Hematopoietic multipotent progenitor cell treated with erythropoietin and hydrocortisone succinate and interleukin-3 and kit ligand, for 17 days (in vitro differentiated cells): ENCODE measurements around the gene CACTIN.
"Not testable (repeated sequence)": the region's sequence is repeated elsewhere in the genome, so short reads cannot be mapped to it uniquely, and the experiment has no call there.

Experiments used
- DNase-seq: peaks from one replicate; pipeline ENCODE4 v3.0.0-alpha.2; 2015; ENCODE audit warnings: low spot score

Gene CACTIN

DNA sequence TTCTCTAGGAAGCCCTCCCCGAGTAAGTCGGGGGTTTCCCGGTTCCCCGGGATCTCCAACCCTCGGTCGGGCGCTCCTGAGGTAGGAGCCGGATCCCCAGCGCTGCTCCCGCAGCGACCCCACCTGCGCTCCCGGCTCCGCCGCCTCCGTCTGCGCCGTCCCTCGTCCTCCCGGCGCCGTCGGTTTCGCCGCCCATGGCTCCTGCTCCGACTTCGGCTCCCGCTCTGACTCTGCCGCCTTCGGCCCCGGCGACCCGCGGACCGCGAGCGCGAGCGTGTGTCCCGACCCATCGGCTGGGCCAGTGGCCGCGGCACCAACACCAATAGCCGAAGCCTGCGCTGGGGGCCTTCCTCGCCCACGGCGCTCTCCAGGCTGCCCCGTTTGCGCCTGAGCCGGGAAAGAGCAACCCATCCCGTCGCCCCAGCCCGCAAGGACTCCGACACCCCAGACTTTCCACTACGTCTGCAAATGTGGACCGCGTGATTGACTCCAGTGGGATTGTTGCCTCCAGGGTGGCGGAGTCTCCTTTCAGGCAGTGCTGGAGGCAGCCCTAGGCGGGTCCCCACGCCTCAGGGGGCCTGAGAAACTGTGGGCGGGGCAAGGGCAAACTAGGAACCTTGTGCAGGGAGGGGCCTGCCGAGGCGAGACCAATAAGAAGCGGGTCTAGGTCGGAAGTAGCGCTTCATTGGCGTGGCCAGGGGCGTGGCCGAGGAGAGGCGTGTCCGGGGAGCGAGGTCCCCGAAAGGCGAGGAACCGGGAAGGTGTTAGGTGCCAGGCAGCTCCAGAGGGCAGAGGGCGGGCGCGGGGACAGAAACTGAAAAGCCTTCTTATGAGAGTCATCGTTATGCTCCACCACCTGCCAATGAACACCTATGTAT, at the start of gene CACTIN:
CACTIN (minus strand) TSS at position 318 of the 878 bp plus-strand sequence; CDS start at position 290, 28 bp downstream.
- peak; percentile 99 for DNase-seq

DNA sequence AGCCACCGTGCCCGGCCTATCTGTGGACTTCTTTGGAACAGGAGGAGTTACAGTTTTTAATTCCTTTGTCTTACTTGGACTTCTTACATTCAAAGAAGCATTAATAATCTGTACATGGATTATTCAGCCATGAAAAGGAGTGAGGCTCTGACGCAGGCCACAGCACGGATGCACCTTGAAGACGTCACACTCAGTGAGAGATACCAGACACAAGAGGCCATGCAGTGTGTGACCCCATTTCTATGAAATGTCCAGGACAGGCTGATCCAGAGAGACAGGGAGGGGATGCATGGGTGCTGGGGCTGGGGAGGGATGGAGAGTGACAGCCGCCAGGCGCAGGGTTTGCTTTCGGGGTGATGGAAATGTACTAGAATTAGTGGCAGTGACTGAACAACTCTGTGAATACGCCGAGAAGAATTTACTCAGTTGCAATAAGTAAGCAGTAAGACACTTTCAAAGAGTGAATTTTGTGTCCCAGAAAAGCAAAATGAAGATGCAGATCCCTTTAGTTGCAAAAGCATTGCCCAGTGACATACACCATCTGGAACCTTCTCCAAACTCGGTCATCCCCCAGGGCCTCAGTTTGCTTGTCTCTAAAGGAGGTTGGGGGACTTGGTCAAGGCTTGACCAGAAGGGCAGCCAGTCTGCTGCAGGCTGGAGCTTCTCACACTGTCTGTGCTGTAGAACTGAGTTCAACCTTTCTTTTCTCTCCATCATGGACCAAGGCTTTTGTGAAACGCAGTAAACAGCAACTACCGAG, 48.4 kb upstream of the CACTIN start:
- DNase-seq = no peak

GRCh38 chr19:3673506-3674439, 47.2 kb upstream of the CACTIN start:
- no peak for DNase-seq

DNA sequence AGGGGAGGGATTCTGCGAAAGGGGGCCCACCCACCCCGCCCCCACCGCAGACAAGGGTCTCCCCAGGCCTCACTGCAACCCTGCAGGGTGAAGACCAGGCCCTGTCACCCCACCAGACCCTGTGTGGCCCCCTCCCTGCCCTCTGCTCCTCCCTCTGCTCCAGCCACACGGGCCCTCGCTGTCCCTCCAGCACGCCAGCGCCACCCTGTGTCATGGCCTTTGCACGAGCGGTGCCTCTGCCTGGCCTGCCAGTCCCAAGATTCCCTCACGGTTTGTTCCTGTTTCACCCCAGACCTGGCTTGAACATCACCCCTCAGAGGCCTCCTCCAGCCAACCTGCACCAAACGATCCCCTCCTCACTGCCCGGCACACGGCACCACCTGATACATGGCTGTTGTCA, 46.4 kb upstream of the CACTIN start:
- no peak for DNase-seq

DNA sequence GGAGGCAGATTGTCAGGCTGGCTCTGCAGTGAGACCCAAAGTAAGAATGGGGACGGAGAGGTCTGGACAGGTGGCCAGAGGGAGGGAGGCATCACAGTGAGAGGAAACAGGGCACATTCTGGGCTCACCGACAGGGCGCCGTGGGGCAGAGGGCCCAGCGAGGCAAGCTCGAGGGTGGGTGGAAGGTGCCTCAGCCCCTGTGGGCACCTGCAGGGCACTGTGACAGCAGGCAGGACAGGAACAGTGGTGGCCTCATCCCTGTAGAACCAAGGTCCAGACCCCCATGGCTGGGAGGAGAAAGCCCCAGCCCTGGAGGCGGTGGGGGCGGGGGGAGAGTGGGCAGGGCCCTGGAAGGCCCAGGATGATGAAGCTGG, 46.0 kb upstream of the CACTIN start:
- DNase-seq = no peak

DNA sequence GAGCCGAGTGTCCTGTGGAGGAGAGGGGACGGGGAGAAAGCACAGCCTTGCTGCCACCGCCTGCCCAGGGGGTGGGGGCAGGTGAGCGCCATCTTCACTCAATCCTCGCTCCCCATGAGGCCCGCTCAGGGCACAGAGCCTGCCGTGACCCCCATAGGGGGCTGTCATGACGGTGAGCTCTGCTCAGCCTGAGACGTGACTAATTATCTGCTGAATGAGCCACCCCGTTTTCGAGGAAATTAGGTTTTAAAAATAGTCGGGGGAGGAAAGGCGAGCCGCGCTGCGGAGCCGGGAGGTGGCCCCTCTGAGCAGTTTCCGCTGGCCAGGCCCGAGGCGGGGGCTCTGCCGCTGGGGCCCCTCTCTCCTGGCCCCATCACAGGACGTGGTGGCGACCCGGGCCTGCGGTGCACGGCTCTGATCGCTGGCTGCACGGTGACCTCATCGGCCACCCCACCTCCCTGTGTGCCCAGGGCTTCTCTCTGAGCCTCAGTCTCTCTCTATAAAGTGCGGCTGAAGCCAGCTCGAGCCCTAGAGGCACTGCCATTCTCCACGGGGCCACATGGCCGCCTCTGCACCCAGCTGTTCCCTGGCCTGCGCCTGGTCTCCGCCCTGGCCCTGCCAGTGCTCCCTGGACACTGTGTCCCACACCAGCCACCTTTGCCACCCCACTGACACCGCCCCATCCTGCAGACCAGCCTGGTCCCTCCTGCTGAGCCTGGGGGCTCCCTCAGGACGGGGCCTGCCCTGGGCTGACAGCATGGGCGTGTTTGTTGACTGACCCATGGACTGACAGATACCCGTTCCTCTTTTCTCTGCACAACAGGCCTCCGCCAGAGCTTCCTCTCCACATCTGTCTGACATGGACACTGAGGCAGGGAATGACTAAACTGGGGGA, 45.3 kb upstream of the CACTIN start:
- DNase-seq = no peak

GRCh38 chr19:3670796-3671679, 44.4 kb upstream of the CACTIN start:
- DNase-seq = peak; percentile 34

- no peak for DNase-seq
Measured at GRCh38 chr19:3669947-3670795, 43.6 kb upstream of the CACTIN start.

GRCh38 chr19:3669082-3669946, 42.7 kb upstream of the CACTIN start:
- DNase-seq = no peak

DNA sequence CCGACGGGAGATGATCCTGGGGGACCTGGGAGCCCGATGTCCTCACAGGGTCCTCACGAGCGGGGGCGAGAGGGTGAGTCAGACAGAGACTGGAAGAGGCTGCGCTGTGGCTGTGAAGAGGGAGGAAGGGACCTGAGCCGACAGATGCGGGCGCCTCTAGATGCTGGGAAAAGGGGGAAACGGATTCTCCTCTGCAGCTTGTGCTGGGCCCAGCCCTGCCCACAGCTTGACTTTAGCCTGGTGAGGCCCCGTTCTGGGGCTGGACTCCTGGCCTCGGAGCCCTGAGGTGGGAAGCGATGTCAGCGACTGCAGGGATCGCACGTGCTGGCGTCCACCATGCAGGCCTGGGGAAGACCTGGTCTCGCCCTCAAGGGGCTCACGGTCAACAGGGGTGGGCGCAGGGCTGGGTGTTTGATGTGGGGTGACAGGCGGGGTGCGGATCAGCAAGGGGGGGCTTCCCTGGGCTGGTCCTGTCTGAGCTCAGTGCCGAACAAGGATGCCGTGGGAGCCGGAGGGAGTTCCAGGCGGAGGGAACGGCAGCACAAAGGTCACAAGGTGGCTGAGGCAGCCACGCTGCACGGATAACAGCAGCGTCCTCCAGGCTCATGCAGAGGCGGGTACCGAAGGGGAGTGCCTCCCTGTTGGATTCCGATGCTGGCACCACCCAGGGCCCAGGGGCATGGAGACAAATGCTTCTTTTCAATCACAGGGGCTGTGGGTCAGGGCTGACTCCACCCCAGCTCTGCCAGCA, 41.9 kb upstream of the CACTIN start:
- DNase-seq = no peak

GRCh38 chr19:3667766-3668165, 41.2 kb upstream of the CACTIN start:
- no peak for DNase-seq

DNA sequence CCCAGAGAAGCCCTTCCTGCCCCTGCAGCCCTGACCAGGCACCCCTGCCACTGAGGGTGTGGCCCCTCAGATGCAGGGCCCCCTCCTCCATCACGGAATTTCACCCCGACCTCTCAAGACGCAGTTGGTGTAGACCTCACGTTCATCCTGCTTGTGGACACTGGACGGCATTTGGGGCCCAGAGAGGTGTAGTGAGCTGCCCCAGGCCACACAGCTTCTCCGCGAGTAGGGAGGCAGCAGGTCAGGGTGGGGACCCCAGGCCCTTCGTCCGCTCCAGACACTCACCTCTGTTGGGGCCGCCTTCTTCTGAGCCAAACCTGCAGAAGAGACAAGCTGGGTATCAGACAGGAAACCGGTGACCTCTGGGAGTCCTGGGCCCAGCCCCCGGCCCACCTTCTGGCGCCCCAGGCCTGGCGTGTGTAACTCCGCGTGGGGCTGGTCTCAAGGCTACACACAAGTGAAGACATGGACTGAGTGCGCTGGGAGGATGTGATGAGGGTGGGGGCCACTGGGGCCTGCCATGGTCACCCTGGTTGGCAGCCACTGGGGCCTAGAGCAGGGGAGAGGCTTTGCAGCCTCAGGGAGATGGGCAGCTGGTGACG, 40.5 kb upstream of the CACTIN start:
- no peak for DNase-seq

DNA sequence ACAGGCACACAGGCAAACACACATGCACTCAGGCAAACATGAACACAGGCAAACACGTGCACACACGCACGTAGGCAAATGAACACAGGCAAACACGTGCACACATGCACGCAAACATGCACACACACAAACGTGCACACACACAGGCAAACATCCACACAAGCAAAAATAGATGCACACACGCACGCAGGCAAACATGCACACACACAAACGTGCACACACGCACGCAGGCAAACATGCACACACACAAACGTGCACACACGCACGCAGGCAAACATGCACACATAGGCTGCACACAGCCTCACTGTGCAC, 39.9 kb upstream of the CACTIN start:
- not testable (repeated sequence) for DNase-seq

DNA sequence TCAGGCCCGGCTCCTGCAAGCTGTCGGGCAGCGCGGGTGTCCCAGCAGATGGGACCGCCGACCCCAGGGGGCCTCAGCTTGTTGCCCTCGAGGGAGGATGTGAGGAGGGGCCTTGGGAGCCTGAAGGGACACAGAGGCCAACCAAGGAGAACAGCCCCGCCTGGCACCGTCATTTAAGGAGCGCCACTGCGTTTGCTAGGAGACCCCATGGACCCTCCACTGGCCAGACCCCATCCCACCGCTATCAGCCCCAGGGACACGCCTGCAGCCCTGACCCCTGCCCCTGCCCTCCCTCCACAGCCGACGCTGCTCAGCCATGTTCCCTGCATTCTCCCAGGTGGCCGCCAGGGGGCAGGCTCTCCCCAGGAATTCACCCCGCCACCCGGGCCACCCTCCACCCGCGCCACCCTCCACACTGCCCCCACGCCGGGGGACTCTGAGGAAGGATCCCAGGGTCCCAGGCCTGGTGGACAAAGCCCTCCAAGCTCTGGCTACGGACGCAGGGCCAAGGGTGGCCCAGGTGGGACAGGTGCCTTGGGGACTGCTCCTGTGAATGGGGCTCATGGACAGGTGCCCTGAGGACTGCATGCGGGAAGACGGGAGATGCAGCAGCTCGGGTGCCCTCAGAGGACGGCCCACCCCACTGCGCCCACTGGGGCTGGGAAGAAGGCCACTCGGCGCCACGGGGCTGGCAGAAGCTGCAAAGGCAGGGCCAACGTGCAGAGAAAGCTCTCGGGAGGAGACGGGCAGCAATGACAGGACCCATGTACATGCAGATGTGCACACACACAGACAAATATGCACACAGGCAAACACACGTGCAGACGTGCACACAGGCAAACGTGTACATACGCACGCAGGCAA, 39.3 kb upstream of the CACTIN start:
- DNase-seq = peak; percentile 60

DNA sequence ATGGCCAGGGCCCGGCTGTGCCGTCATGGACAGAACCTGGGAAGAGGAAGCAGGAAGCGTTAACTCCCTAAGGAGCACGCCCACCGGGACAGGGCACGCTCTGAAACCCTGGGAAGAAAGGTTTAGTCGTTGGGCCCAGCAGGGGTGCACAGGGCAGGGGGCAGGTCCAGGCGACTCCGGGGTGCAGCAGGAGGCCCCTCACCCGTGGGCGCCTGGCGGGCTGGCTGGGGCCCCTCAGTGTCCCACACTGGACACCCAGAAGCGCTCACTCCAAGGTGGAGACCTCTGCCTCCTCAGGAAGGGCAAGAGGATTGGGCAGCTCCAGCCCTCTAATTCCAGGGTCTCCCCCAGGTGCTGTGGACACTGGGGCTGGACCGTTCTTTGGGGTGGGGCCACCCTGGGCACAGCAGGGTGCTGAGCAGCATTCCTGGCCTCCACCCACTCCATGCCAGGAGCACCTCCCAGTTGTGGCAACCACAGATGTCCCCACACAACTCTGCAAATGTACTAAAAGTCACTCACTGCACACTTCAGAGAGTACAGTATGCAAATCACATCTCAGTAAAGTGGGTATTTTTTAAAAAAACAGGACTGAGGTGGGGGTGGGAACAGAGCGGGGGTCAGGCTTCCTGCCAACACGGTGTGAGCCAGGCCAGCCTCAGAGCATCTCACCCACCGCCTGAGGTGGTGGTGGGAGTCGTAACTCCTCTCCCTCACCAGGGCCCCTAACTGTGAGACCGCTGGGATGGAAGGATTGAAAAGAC, 38.5 kb upstream of the CACTIN start:
- no peak for DNase-seq
